ENCODE measurements around the gene LRSAM1. TPM values are rescaled to one million over a fixed set of nuclear protein-coding genes. Genes with fewer than 3 reads are reported as not detected.

LRSAM1 gene
- polyA plus RNA-seq, 1 experiment: 3.4 TPM

DNA sequence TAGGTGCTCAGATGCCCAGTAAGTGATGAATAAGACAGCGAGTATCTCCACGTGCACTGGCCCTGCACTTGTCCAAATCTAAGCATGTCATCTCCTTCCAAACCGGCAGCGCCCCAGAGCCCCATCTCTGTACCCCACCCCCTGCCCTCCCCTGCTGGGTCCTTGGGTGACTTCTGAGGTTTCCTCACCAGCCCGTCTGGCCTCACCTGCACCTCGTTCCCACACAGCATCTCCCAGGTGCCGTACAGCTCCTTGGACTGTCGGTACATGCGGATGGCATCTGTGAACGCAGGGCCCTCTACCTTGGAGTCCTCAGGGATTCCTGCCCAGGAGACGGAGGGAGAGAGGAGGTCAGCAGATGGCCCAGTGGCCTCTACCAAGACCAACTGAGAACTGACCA lies 66.3 kb downstream of the LRSAM1 start:
- CTCF ChIA-PET: interaction anchor here (1.2 to 1.5 kb wide), 2 partner anchors 8 to 14 kb away, joined by 4 to 8 read pairs; no protein-coding TSS in a partner anchor
- POLR2A ChIA-PET: no interaction called here
- TF ChIP-seq, protein P1, sequence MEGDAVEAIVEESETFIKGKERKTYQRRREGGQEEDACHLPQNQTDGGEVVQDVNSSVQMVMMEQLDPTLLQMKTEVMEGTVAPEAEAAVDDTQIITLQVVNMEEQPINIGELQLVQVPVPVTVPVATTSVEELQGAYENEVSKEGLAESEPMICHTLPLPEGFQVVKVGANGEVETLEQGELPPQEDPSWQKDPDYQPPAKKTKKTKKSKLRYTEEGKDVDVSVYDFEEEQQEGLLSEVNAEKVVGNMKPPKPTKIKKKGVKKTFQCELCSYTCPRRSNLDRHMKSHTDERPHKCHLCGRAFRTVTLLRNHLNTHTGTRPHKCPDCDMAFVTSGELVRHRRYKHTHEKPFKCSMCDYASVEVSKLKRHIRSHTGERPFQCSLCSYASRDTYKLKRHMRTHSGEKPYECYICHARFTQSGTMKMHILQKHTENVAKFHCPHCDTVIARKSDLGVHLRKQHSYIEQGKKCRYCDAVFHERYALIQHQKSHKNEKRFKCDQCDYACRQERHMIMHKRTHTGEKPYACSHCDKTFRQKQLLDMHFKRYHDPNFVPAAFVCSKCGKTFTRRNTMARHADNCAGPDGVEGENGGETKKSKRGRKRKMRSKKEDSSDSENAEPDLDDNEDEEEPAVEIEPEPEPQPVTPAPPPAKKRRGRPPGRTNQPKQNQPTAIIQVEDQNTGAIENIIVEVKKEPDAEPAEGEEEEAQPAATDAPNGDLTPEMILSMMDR (IDR thresholded peaks at IDR 0.05; ENCODE audit: low read depth, low read length): no peak
- Histone ChIP-seq H3K27me3 (ENCODE audit: control insufficient read depth, insufficient read depth, low read length) (no peaks in the 10 kb centered on the region), H3K4me3 (ENCODE audit: low read depth, low read length) (no peak overlapping the region), H3K9me3 (ENCODE audit: control insufficient read depth, insufficient read depth, low read length) (no peaks in the 10 kb centered on the region; the same call in 1 of the 2 replicates), H3K27ac (ENCODE audit: low read depth, low read length) (no peak overlapping the region)
- DNase-seq (ENCODE audit: low read depth, low spot score): no peak

DNA sequence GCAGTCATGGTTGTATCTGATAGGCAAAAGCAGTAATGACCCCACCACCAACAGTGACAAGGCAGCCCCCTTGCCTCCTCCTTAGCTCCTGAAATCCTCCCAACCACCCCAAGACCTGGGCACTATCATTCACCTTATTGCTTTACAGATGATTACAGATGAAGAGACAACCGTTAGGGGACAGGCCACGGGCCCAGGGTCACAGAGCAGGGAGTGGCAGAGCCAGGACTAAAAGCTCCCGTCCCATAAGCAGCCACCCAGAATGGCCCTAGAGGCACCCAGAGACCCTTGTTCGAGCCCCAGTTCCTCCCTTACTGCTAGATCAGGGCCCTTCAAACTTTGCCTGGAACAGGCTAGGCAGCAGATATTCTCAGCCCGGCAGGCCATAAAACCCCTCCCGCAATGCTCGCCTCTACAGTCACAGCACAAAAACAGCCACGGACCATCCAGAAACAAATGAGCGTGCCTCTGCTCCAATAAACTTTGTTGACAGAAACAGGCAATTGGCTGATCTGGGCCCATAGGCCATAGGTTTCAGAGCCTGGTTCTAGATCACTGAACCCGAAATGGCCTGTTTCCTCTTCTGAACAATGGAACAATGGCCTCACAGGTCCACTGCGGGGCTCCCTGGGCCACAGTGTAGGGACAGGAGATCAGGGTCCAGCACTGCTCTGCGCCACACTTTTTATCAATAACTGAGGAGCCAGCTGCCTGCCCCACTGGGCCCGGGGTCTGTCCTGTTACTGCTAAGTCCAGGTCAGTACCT lies 67.0 kb downstream of the LRSAM1 start:
- Histone ChIP-seq H3K4me3 (ENCODE audit: low read depth, low read length) (no peak overlapping the region), H3K9me3 (ENCODE audit: control insufficient read depth, insufficient read depth, low read length) (peaks cover 2% of the 10 kb centered on the region), H3K27ac (ENCODE audit: low read depth, low read length) (peak overlapping the region; percentile 70), H3K27me3 (ENCODE audit: control insufficient read depth, insufficient read depth, low read length) (no peaks in the 10 kb centered on the region)
- POLR2A ChIA-PET: interaction anchor here (0.7 kb wide), 1 partner anchor 14 kb away, joined by 4 read pairs; no protein-coding TSS in a partner anchor
- TF ChIP-seq, protein P1 (IDR thresholded peaks at IDR 0.05; ENCODE audit: low read depth, low read length): no peak
- CTCF ChIA-PET: interaction anchor here (1.5 to 1.8 kb wide), 2 partner anchors 14 to 22 kb away, joined by 4 to 8 read pairs; no protein-coding TSS in a partner anchor
- DNase-seq (ENCODE audit: low read depth, low spot score): no peak

DNA sequence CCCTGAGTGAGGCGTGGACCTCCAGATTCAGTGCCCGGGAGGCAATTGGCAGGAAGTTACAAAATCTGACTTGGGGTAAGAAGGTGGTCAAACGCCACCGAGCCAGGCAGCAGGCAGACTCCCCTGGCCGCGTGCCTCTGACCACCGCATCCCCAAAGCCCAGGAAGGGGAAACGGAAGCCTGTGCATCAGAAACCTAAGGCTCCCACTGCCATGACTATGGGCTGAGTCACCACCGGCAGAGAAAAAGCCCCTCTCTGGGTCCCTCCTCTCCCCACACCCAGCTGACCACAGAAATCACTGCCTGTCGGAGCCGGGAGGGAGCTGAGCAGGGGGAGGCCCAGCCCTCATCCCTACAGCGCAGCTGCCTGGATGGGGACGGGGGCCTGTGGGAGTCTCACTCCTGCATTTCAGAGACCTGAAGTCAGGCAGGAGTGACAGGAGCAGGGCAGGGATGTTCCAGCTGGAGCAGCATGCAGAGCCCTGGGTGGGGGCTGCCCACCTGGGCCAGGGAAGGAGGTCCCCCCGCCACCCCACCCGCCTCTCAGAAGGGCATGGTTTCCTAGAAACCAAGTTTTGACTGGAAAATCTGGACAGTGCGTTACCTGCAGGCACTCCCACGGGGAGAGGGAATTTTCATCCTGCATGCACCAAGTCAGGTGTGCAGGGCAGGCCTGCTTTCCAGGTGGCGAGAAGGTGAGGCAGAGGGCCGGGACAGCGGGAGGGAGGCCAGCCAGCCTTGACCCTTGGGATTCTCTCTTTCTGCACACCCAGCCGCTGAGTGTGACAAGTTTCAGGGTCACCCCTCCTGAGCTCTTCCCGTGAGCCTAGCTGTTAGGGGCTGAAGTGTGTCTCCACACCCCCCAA lies 68.2 kb downstream of the LRSAM1 start:
- TF ChIP-seq, protein P1 (IDR thresholded peaks at IDR 0.05; ENCODE audit: low read depth, low read length): no peak
- POLR2A ChIA-PET: interaction anchor here (0.7 to 1.2 kb wide), 8 partner anchors 11 to 281 kb away, joined by 3 to 9 read pairs (median 4); no protein-coding TSS in a partner anchor
- H3K4me3 ChIP-seq (ENCODE audit: low read depth, low read length): no peak overlapping the region
- H3K27ac ChIP-seq (ENCODE audit: low read depth, low read length): peak overlapping the region; percentile 96
- CTCF ChIA-PET: interaction anchor here (1.8 kb wide), 1 partner anchor 20 kb away, joined by 4 read pairs; no protein-coding TSS in a partner anchor
- no peaks in the 10 kb centered on the region for H3K27me3 ChIP-seq (ENCODE audit: control insufficient read depth, insufficient read depth, low read length)
- peak; percentile 91 for DNase-seq (ENCODE audit: low read depth, low spot score)
- H3K9me3 ChIP-seq (ENCODE audit: control insufficient read depth, insufficient read depth, low read length): peaks cover 10% of the 10 kb centered on the region

DNA sequence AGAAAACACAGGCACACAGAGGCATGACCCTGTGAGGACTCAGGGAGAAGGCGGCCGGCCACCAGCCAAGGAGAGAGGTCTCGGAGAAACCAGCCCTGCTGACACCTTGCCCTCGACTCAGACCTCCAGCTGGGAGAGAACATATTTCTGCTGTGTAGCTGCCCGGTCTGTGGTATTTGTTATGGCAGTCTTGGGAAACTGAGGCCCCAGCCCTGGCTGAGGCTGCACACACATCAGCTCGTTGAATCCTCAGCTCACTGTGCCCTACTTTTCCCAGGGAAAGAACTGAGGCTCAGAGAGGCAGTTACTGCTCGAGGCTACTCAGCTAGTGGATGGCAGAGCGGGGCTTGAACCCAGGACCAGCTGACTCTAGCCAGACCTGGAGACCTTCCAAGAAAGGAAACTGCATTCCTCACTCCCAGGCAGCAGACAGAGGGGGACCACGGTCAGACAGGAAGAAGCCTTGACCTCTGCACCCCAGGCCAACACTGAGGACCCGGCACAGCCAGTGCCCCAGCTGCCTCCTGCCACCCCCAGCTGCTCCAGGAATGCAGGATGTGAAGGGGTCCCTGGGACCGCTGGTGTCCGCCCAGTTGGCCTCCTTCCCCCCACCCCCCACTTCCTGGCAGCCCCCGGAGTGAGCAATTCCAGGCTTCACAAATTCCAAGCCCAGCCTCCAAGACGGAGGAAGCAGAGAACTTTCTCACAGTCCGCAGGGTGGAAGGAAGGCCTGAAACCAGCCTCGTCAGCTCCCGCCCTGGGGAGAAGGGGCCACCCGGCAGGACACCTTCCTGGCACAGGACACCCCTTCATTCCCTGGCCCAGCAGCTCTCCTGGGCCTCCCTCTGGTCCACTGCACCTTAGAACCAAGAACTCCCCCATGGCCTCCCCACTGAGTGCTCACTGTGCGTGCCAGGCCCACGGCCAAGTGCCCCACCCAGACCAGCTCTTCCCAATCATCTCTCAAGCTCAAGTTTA lies 69.9 kb downstream of the LRSAM1 start:
- CTCF ChIA-PET: interaction anchor here (0.6 to 1.7 kb wide), 3 partner anchors 10 to 213 kb away, joined by 3 to 5 read pairs (median 3); partner anchors contain the start of gene TOR2A
- Histone ChIP-seq H3K27ac (ENCODE audit: low read depth, low read length) (peak overlapping the region; percentile 97), H3K9me3 (ENCODE audit: control insufficient read depth, insufficient read depth, low read length) (peaks cover 19% of the 10 kb centered on the region), H3K27me3 (ENCODE audit: control insufficient read depth, insufficient read depth, low read length) (no peaks in the 10 kb centered on the region), H3K4me3 (ENCODE audit: low read depth, low read length) (no peak overlapping the region; the same call in 1 of the 2 replicates)
- POLR2A ChIA-PET: interaction anchor here (1.3 to 2.0 kb wide), 6 partner anchors 16 to 70 kb away, joined by 5 to 12 read pairs (median 8); partner anchors contain the start of genes LRSAM1 and RPL12
- no peak for DNase-seq (ENCODE audit: low read depth, low spot score)
- TF ChIP-seq, protein P1 (IDR thresholded peaks at IDR 0.05; ENCODE audit: low read depth, low read length): no peak

Data from AG04450 (cell line).